Progenitor cell of endocrine pancreas (in vitro differentiated cells): ENCODE data around the gene WFIKKN2. TPM values are rescaled to one million over a fixed set of nuclear protein-coding genes. Genes with fewer than 3 reads are reported as not detected.

Source experiments
- DNase-seq: peaks from one replicate; pipeline ENCODE4 v3.0.0; 2021; ENCODE audit warnings: low spot score; ENCODE audit not compliant: unreplicated experiment
- H3K27ac Mint-ChIP-seq: 2 replicates; pipeline ENCODE4 v1.8.0; 2021; ENCODE audit warnings: mild to moderate bottlenecking, moderate library complexity, mixed read lengths
- H3K27me3 Mint-ChIP-seq: 2 replicates; pipeline ENCODE4 v1.8.0; 2021; ENCODE audit warnings: mixed read lengths
- H3K36me3 Mint-ChIP-seq: 2 replicates; pipeline ENCODE4 v1.8.0; 2022; ENCODE audit warnings: mixed read lengths; ENCODE audit not compliant: insufficient read depth
- H3K4me1 Mint-ChIP-seq: 2 replicates; pipeline ENCODE4 v1.8.0; 2021; ENCODE audit warnings: low read depth, mixed read lengths
- H3K4me3 Mint-ChIP-seq: 2 replicates; pipeline ENCODE4 v1.8.0; 2021; ENCODE audit warnings: low read depth, mild to moderate bottlenecking, moderate library complexity, mixed read lengths
- H3K9me3 Mint-ChIP-seq: 2 replicates; pipeline ENCODE4 v1.8.0; 2021; ENCODE audit warnings: low read depth, mixed read lengths
- total RNA-seq: library from RNA; stranded (reverse); gene quantifications from 2 replicates; pipeline ENCODE4 v1.2.1, GENCODE V29; 2021
- TF ChIP-seq, protein P1 (sequence below): fragments of 200-600 bp; sonication (generic); IDR thresholded peaks from one replicate; pipeline ENCODE4 v1.5.0; 2021; ENCODE audit warnings: antibody characterized with exemption, mild to moderate bottlenecking; ENCODE audit not compliant: unreplicated experiment

The WFIKKN2 gene
- total RNA-seq, 1 donor from 2014 or later: not detected

DNA sequence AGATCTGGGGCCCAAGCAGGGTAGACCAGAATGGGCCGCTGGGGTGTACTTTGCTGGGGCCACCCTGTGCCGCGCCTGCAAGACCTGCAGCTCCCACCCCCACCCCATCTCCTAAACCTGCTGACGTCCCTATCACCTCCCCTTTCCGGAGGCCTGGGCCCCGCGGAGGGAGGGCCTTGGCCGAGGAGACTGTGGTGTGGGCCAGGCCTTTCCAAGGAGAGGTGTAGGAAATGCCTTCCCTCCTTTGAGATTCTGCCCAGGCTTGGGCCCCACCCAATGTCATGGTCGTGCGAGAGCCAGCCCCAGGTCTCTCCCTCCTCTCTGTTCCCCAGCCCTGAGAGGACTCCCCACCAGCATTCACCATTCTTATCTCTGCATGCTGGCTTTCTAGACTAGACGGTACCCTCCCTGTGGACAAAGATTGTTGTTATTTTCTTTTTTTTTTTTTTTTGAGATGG lies 3.9 kb upstream of the WFIKKN2 start:
- no peak for DNase-seq
- no peaks in the 10 kb centered on the region for H3K36me3 Mint-ChIP-seq
- no peak overlapping the region for H3K27ac Mint-ChIP-seq
- peaks cover 18% of the 10 kb centered on the region for H3K4me1 Mint-ChIP-seq
- H3K9me3 Mint-ChIP-seq: no peaks in the 10 kb centered on the region
- H3K4me3 Mint-ChIP-seq: no peak overlapping the region
- H3K27me3 Mint-ChIP-seq: peaks cover 22% of the 10 kb centered on the region
- TF ChIP-seq, protein P1, sequence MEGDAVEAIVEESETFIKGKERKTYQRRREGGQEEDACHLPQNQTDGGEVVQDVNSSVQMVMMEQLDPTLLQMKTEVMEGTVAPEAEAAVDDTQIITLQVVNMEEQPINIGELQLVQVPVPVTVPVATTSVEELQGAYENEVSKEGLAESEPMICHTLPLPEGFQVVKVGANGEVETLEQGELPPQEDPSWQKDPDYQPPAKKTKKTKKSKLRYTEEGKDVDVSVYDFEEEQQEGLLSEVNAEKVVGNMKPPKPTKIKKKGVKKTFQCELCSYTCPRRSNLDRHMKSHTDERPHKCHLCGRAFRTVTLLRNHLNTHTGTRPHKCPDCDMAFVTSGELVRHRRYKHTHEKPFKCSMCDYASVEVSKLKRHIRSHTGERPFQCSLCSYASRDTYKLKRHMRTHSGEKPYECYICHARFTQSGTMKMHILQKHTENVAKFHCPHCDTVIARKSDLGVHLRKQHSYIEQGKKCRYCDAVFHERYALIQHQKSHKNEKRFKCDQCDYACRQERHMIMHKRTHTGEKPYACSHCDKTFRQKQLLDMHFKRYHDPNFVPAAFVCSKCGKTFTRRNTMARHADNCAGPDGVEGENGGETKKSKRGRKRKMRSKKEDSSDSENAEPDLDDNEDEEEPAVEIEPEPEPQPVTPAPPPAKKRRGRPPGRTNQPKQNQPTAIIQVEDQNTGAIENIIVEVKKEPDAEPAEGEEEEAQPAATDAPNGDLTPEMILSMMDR: no peak

DNA sequence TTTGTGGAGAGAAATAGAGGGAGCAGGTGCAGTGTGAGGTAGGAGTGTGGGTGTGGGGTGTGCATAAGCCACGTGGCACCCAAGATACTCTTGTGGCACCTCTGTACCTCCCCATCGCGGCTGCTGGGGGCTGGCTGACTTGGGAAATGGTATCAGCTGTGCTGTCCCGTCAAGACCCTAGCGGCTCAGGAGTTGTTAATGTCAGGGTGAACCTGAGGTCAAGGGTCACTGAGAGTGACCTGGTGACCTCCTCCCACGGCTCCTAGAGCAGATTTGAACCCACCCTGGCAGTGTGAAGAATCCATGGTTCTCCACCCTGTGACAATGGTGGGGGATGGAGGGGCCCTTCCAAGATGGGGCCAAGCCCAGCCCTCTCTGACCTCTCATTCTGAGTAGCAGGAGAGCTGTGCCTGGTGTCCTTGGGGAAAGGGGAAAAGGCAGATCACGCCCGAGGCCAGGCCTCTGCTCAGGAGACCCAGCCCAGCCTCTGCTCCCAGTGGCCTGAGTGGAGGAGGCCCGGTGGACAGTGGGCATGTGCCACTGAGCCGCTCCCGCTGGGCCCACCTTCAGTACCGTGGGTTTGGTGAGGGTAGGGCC lies 3.0 kb upstream of the WFIKKN2 start:
- Mint-ChIP-seq H3K27ac (no peak overlapping the region), H3K27me3 (peaks cover 25% of the 10 kb centered on the region), H3K4me3 (no peak overlapping the region), H3K36me3 (no peaks in the 10 kb centered on the region), H3K4me1 (peaks cover 18% of the 10 kb centered on the region), H3K9me3 (no peaks in the 10 kb centered on the region)
- no peak for DNase-seq
- TF ChIP-seq, protein P1: no peak

DNA sequence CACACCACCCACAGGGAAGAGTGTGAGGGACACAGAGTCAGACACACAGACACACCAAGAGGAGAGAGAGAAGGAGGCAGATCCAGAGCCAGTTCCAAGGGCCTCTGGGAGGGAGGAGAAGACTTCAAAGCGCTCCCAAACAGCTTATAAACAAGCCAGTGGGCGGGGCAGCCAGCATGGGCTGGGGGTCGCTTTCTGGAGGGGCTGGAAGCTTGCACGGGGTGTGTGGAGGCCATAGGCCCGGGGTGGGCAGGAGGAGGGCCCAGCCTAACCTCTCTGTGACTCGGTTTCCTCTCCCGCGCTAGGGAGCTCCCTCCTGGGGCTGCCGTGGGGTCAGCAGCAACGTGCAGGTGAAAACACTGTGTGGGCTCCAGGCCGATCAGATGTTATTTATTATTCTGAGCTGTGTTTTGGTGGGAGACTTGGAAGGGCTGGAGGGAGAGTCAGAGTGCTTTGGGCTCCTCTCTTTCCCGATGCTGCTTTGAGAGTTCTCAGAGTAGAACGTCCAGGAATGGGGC lies 2.5 kb upstream of the WFIKKN2 start:
- peaks cover 25% of the 10 kb centered on the region for H3K27me3 Mint-ChIP-seq
- DNase-seq: no peak
- TF ChIP-seq, protein P1: no peak
- no peak overlapping the region for H3K27ac Mint-ChIP-seq
- H3K4me1 Mint-ChIP-seq: peaks cover 18% of the 10 kb centered on the region
- no peaks in the 10 kb centered on the region for H3K9me3 Mint-ChIP-seq
- H3K4me3 Mint-ChIP-seq: no peak overlapping the region
- no peaks in the 10 kb centered on the region for H3K36me3 Mint-ChIP-seq

DNA sequence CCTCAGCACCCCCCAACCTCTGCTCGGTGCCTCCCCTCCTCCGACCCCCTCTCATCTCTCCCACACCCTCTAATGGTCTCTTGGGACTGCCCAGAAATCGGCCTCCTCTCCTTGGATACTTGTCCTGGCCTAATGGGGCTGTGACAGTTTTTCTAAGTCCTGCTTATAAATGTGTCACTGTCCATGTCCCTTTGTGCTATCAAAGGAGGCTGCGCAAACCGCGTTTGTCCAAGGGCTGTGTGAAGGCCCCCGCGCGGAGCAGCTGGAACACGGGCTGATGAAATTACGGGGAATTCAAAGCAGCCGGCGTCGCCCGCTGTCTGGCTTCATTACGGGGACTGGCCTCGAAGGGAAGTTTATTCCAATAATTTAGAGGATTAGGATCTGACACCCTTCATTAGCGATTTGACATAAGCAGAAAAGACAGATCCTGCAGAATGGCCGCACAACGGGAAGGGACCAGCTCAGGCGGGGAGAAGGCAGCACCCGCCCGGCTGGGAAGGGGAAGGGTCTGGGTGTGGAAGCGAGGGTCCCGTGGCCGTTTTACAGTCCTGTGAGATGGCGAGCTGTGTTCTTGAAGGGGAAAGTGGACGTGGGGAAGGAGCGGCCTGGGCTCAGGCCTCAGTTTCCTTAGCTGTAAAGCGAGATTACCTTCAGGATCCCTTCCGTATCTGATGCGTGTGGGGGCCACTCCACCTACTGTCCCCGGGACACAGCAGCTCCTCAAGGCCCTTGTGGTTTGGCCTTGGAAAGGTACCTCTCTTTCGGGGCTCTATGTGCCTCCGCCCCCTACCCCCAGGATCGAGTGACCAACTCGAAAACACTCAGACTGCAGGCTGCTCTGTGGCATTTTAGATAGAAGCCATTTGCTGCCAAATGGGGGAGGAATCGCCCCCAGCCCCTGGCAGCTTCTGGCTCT lies 1.6 kb upstream of the WFIKKN2 start:
- TF ChIP-seq, protein P1: no peak
- no peaks in the 10 kb centered on the region for H3K9me3 Mint-ChIP-seq
- no peak overlapping the region for H3K27ac Mint-ChIP-seq
- H3K4me3 Mint-ChIP-seq: no peak overlapping the region
- peaks cover 25% of the 10 kb centered on the region for H3K27me3 Mint-ChIP-seq
- DNase-seq: no peak
- H3K36me3 Mint-ChIP-seq: no peaks in the 10 kb centered on the region
- H3K4me1 Mint-ChIP-seq: peaks cover 18% of the 10 kb centered on the region
